Heart left ventricle (tissue), 16 donors: ENCODE measurements around the gene LPCAT1. TPM values are rescaled to one million over a fixed set of nuclear protein-coding genes. Genes with fewer than 3 reads are reported as not detected.
A peak's percentile ranks its signal among the peaks of the same experiment; 100 is the strongest.

ENCODE experiments used
- ATAC-seq, 4 donors: fragments of 200-7000 bp; cut with Tn5 transposase; one replicate each; pipeline ENCODE4 v1.9.1; 2020 to 2022; ENCODE audit warnings: moderate library complexity in 4 of 4, mild to moderate bottlenecking in 3 of 4, moderate number of reproducible peaks in 1 of 4
- DNase-seq, 5 donors: peaks; one replicate each; pipeline ENCODE4 v3.0.0-alpha.2; 2020
- H3K27ac ChIP-seq, 12 donors: fragments of 200-600 bp; sonication (generic) in 4 of 12; one replicate each; pipeline versions ENCODE4 v1.5.0 to v1.8.0; 2016 to 2022; ENCODE audit warnings: mild to moderate bottlenecking in 2 of 12
- H3K27me3 ChIP-seq, 9 donors: fragments of 200-600 bp; sonication (generic) in 2 of 9; one replicate each; pipeline versions ENCODE4 v1.5.1 to v1.8.0; 2016 to 2022; ENCODE audit warnings: mild to moderate bottlenecking in 3 of 9
- H3K36me3 ChIP-seq, 9 donors: fragments of 200-600 bp; sonication (generic) in 2 of 9; one replicate each; pipeline versions ENCODE4 v1.5.0 to v1.8.0; 2018 to 2022; ENCODE audit warnings: mild to moderate bottlenecking in 2 of 9
- H3K4me1 ChIP-seq, 12 donors: fragments of 200-600 bp; sonication (generic) in 4 of 12; one replicate each; pipeline versions ENCODE4 v1.5.0 to v1.8.0; 2016 to 2022; ENCODE audit warnings: mild to moderate bottlenecking in 3 of 12
- H3K4me3 ChIP-seq, 12 donors: fragments of 200-600 bp; sonication (generic) in 4 of 12; one replicate each; pipeline versions ENCODE4 v1.5.0 to v1.8.0; 2017 to 2022; ENCODE audit warnings: mild to moderate bottlenecking in 9 of 12, moderate library complexity in 4 of 12
- H3K9me3 ChIP-seq, 12 donors: fragments of 200-600 bp; sonication (generic) in 4 of 12; one replicate each; pipeline versions ENCODE4 v1.5.0 to v1.8.0; 2016 to 2022; ENCODE audit warnings: mild to moderate bottlenecking in 1 of 12
- POLR2A ChIP-seq, 2 donors: fragments of 450-650 bp; IDR thresholded peaks; one replicate each; pipeline ENCODE4 v1.6.1; 2017; ENCODE audit warnings: antibody characterized with exemption in 2 of 2, mild to moderate bottlenecking in 2 of 2, moderate library complexity in 2 of 2
- WGBS, 4 donors: extraction: QIAGEN DNeasy Blood & Tissue Kit in 2 of 4; methylation state at CpG; one replicate each; pipeline versions ENCODE4 v1.1.5 to v1.1.7; 2013 to 2018; 5-methylcytosine and 5-hydroxymethylcytosine counted together
- intact Hi-C, 10 donors: fragments of 100-400 bp; cut with DNase I; formaldehyde crosslinking; loops; one replicate each; pipeline versions ENCODE4 v1.11.1 to v1.14.2; 2022
- polyA plus RNA-seq, 2 donors: library from polyadenylated mRNA; stranded (reverse); fragments of 200-250 nt; gene quantifications; one replicate each; pipeline ENCODE4 v1.2.3, GENCODE V29; 2013
- total RNA-seq, 9 donors: library from RNA; depleted of rRNA in 2 of 9; stranded (reverse); fragments of >200 nt in 2 of 9; fragmentation: NEBNext Ultra II Directional in 3 of 9; extraction: Animal tissue kit (Norgen Biotek cat#: 25700) in 3 of 9; gene quantifications; one replicate each; pipeline versions ENCODE4 v1.1.0 to v1.2.4, GENCODE V29; 2016 to 2023
- TF ChIP-seq, protein P1 (sequence below), 12 donors: fragments of 200-600 bp; sonication (generic) in 4 of 12; IDR thresholded peaks; one replicate each; pipeline versions ENCODE4 v1.5.0 to v1.8.0; 2018 to 2022; ENCODE audit warnings: antibody characterized with exemption in 12 of 12, mild to moderate bottlenecking in 5 of 12
- donor health status: ischemic (EF 13 %, LVEDD 7.1; RV severe dilation, severe dysfunction).
- donor health status: healthy with polysubstance abuse.
- donor health status: DM: no; HTN: yes; CAD: no.
- donor health status: DM: no; HTN: no; CAD: no.
- donor health status: ischemic (EF 25% LVEDD 6.9; RV normal size, moderate dysfunction).
- donor health status: ischemic (EF 25% LVEDD 5.7; RV mildly dilated, moderate dysfunction).
- donor health status: healthy.
- donor health status: DM: yes; HTN: yes; CAD: no.
- donor health status: ischemic (EF 35%, LVEDD 5.7; RV mildly dilated, moderate dysfunction).
- donor health status: nonischemic (EF 11% LVEDD 7.7; RV severe dilation, severe dysfunction).
- donor health status: DM: yes; HTN: yes; CAD: no.
- donor health status: PGD.
- donor health status: ischemic (EF 29% LVEDD 5.4; RV normal size, mild dysfunction).
- donor health status: nonischemic (EF 23%, LVEDD 6.1; RV moderate dilation, normal function).

Gene LPCAT1
- total and polyA plus RNA-seq, 11 donors = 8.2 to 30.6 (median 9.9) TPM

- no peaks in the 10 kb centered on the region for H3K9me3 ChIP-seq
- WGBS, 4 donors = 80 to 92% (median 85%) methylated on average over 8 of the region's 8 CpGs
- H3K36me3 ChIP-seq = no peaks in the 10 kb centered on the region
- intact Hi-C loops = no loop called here
- ATAC-seq = no peak
- H3K27me3 ChIP-seq = no peaks in the 10 kb centered on the region
- H3K4me3 ChIP-seq = no peak overlapping the region
- H3K4me1 ChIP-seq = peaks cover 0 to 16% (median 0%) of the 10 kb centered on the region in 12 donors
- peak in 2 of 5 donors; percentile 12 to 27 for DNase-seq
- TF ChIP-seq, protein P1, sequence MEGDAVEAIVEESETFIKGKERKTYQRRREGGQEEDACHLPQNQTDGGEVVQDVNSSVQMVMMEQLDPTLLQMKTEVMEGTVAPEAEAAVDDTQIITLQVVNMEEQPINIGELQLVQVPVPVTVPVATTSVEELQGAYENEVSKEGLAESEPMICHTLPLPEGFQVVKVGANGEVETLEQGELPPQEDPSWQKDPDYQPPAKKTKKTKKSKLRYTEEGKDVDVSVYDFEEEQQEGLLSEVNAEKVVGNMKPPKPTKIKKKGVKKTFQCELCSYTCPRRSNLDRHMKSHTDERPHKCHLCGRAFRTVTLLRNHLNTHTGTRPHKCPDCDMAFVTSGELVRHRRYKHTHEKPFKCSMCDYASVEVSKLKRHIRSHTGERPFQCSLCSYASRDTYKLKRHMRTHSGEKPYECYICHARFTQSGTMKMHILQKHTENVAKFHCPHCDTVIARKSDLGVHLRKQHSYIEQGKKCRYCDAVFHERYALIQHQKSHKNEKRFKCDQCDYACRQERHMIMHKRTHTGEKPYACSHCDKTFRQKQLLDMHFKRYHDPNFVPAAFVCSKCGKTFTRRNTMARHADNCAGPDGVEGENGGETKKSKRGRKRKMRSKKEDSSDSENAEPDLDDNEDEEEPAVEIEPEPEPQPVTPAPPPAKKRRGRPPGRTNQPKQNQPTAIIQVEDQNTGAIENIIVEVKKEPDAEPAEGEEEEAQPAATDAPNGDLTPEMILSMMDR (IDR thresholded peaks at IDR 0.05) = no peak
- TF ChIP-seq POLR2A (IDR thresholded peaks at IDR 0.05) = no peak
- H3K27ac ChIP-seq = peak overlapping the region in 1 of 12 donors; percentile 76
These were observed 19.9 kb upstream of the LPCAT1 start for GRCh38 chr5:1543398-1544293.

GRCh38 chr5:1542781-1543180, 19.0 kb upstream of the LPCAT1 start:
- H3K27me3 ChIP-seq = no peaks in the 10 kb centered on the region
- DNase-seq (peak in 3 of 5 donors; percentile 27 to 74 (median 36)), ATAC-seq (peak; percentile 29 to 83 (median 74))
- intact Hi-C loops = no loop called here
- H3K9me3 ChIP-seq = no peaks in the 10 kb centered on the region
- WGBS, 4 donors = 22 to 57% (median 52%) methylated on average over 3 of the region's 3 CpGs
- no peak overlapping the region for H3K4me3 ChIP-seq
- peaks cover 0 to 16% (median 0%) of the 10 kb centered on the region in 12 donors for H3K4me1 ChIP-seq
- TF ChIP-seq, protein P1 (IDR thresholded peaks at IDR 0.05) = no peak
- TF ChIP-seq POLR2A (IDR thresholded peaks at IDR 0.05) = no peak
- no peak overlapping the region for H3K27ac ChIP-seq
- H3K36me3 ChIP-seq = no peaks in the 10 kb centered on the region

DNA sequence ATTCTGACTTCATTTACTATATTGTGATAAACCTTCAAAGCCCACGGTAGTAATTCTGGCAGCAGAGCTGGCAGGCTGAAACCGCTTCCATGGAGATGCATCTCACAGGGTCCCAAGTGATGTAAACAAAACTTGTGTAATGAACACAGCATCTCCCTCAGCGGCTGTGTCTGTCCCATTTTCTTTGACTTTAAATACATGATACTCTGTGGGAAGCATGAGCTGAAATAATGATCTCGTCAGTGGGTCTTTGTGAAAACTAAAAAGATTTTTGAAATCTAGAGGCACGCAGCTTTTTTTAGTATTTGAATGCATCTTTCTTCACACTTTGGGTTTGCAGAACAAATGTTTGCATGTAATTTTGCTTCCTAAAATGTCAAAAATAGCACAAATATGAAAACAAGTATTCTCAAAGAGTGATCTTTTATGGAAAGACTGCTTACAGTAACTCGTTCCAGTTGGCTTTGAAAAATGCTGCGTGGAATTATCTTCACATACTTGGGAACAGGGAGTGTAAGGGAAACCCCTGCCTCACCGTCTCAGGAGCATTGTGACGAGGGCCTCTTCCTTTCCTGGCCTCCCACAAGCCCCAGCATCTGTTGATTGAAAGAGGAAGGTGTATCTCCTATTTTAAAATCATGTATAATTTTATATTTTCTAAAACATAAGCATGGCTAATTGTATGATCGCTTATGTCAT, 18.1 kb upstream of the LPCAT1 start:
- peak in 1 of 5 donors; percentile 23 for DNase-seq
- H3K4me1 ChIP-seq = peaks cover 0 to 21% (median 0%) of the 10 kb centered on the region in 12 donors
- H3K27me3 ChIP-seq = no peaks in the 10 kb centered on the region
- H3K27ac ChIP-seq = peak overlapping the region in 4 of 12 donors; percentile 13 to 69 (median 56)
- peak in 2 of 4 donors; percentile 30 to 46 for ATAC-seq
- no peaks in the 10 kb centered on the region for H3K9me3 ChIP-seq
- WGBS, 4 donors = 49 to 58% (median 53%) methylated on average over 10 of the region's 10 CpGs
- intact Hi-C loops = no loop called here
- H3K4me3 ChIP-seq = no peak overlapping the region
- no peaks in the 10 kb centered on the region for H3K36me3 ChIP-seq
- no peak for TF ChIP-seq POLR2A (IDR thresholded peaks at IDR 0.05)
- TF ChIP-seq, protein P1 (IDR thresholded peaks at IDR 0.05) = no peak
